Activated CD4-positive, CD25-positive, alpha-beta regulatory T cell treated with anti-CD3 and anti-CD28 coated beads, Interleukin-2, amount 50 U/mL, for 16 hours (primary cell): ENCODE data around the gene AFG1L.
"Not testable (repeated sequence)": the region's sequence is repeated elsewhere in the genome, so short reads cannot be mapped to it uniquely, and the experiment has no call there.

Source experiments
- DNase-seq: peaks from one replicate; pipeline ENCODE4 v3.0.0-alpha.2; 2020; ENCODE audit warnings: low read depth, low spot score

AFG1L gene

GRCh38 chr6:108350528-108350927 is 55.7 kb downstream of the AFG1L start:
- DNase-seq, result no peak

GRCh38 chr6:108353853-108354252 is 59.0 kb downstream of the AFG1L start:
- DNase-seq, result no peak

GRCh38 chr6:108355120-108355519 is 60.3 kb downstream of the AFG1L start:
- no peak for DNase-seq

GRCh38 chr6:108355890-108356289 is 61.0 kb downstream of the AFG1L start:
- no peak for DNase-seq

GRCh38 chr6:108359901-108360882 is 65.3 kb downstream of the AFG1L start:
- no peak for DNase-seq

- no peak for DNase-seq
These were observed 66.1 kb downstream of the AFG1L start for GRCh38 chr6:108360919-108361311.

- no peak for DNase-seq
These were observed 66.6 kb downstream of the AFG1L start for GRCh38 chr6:108361312-108361932.

- no peak for DNase-seq
These were observed 67.6 kb downstream of the AFG1L start for GRCh38 chr6:108362455-108362854.

GRCh38 chr6:108363113-108363512 is 68.3 kb downstream of the AFG1L start:
- no peak for DNase-seq

- no peak for DNase-seq
These were observed 69.0 kb downstream of the AFG1L start for GRCh38 chr6:108363889-108364313.

- DNase-seq, result no peak
These were observed 69.6 kb downstream of the AFG1L start for GRCh38 chr6:108364470-108364869.

GRCh38 chr6:108365478-108365877 is 70.6 kb downstream of the AFG1L start:
- no peak for DNase-seq

GRCh38 chr6:108366236-108366635 is 71.4 kb downstream of the AFG1L start:
- DNase-seq, result no peak

GRCh38 chr6:108368431-108369030 is 73.7 kb downstream of the AFG1L start:
- no peak for DNase-seq

- DNase-seq, result no peak
These were observed 86.0 kb downstream of the AFG1L start for GRCh38 chr6:108380876-108381275.

GRCh38 chr6:108383981-108384380 is 89.1 kb downstream of the AFG1L start:
- DNase-seq, result no peak

- DNase-seq, result not testable (repeated sequence)
These were observed 94.3 kb downstream of the AFG1L start for GRCh38 chr6:108389190-108389589.

GRCh38 chr6:108395297-108395696 is 100.4 kb downstream of the AFG1L start:
- no peak for DNase-seq

GRCh38 chr6:108403236-108403635 is 108.4 kb downstream of the AFG1L start:
- DNase-seq, result no peak

- DNase-seq, result no peak
These were observed 112.1 kb downstream of the AFG1L start for GRCh38 chr6:108406943-108407342.

- DNase-seq, result no peak
These were observed 113.3 kb downstream of the AFG1L start for GRCh38 chr6:108407904-108408827.
